Hepatocyte (in vitro differentiated cells): Measurements from ENCODE around the gene CENPL. TPM values are rescaled to one million over a fixed set of nuclear protein-coding genes. Genes with fewer than 3 reads are reported as not detected.

Experiments used
- DNase-seq: peaks from one replicate; pipeline ENCODE4 v3.0.0-alpha.2; 2016; ENCODE audit warnings: low spot score
- H2AFZ ChIP-seq: fragments of 200-600 bp; sonication (generic); 2 replicates; pipeline ENCODE4 v1.6.0; 2016; ENCODE audit warnings: antibody characterized with exemption, mild to moderate bottlenecking
- H3K27ac ChIP-seq: fragments of 200-600 bp; sonication (generic); 2 replicates; pipeline ENCODE4 v1.5.1; 2016; ENCODE audit warnings: mild to moderate bottlenecking
- H3K27me3 ChIP-seq: fragments of 200-600 bp; sonication (generic); 2 replicates; pipeline ENCODE4 v1.6.1; 2016
- H3K36me3 ChIP-seq: fragments of 200-600 bp; sonication (generic); replicated peaks from 2 replicates; pipeline ENCODE4 v1.5.1; 2016; ENCODE audit warnings: low read depth; ENCODE audit not compliant: insufficient read depth
- H3K4me1 ChIP-seq: fragments of 200-600 bp; sonication (generic); 2 replicates; pipeline ENCODE4 v1.5.1; 2016; ENCODE audit warnings: mild to moderate bottlenecking, moderate library complexity; ENCODE audit not compliant: insufficient read depth
- H3K4me2 ChIP-seq: fragments of 200-600 bp; sonication (generic); 2 replicates; pipeline ENCODE4 v1.6.0; 2016
- H3K4me3 ChIP-seq: fragments of 200-600 bp; sonication (generic); 2 replicates; pipeline ENCODE4 v1.5.1; 2016; ENCODE audit warnings: mild to moderate bottlenecking
- H3K79me2 ChIP-seq: fragments of 200-600 bp; sonication (generic); 2 replicates; pipeline ENCODE4 v1.6.0; 2017; ENCODE audit warnings: mild to moderate bottlenecking
- H3K9me2 ChIP-seq: fragments of 200-600 bp; sonication (generic); replicated peaks from 2 replicates; pipeline ENCODE4 v1.6.0; 2017; ENCODE audit warnings: mild to moderate bottlenecking; ENCODE audit not compliant: insufficient read depth
- H3K9me3 ChIP-seq: fragments of 200-600 bp; sonication (generic); 2 replicates; pipeline ENCODE4 v1.5.1; 2016; ENCODE audit warnings: low read depth, mild to moderate bottlenecking
- H4K20me1 ChIP-seq: fragments of 200-600 bp; sonication (generic); 2 replicates; pipeline ENCODE4 v1.6.0; 2016; ENCODE audit warnings: mild to moderate bottlenecking; ENCODE audit not compliant: insufficient read depth, poor library complexity, severe bottlenecking
- CTCF ChIP-seq: fragments of 200-600 bp; sonication (generic); IDR thresholded peaks from 2 replicates; pipeline ENCODE4 v1.5.1; 2016; ENCODE audit warnings: antibody characterized with exemption, mild to moderate bottlenecking; ENCODE audit not compliant: poor library complexity
- EZH2 ChIP-seq: fragments of 200-600 bp; sonication (generic); IDR thresholded peaks from 2 replicates; pipeline ENCODE4 v1.6.1; 2016; ENCODE audit warnings: antibody characterized with exemption, mild to moderate bottlenecking, borderline replicate concordance
- EZH2phosphoT487 ChIP-seq: fragments of 200-600 bp; sonication (generic); IDR thresholded peaks from one replicate; pipeline ENCODE4 v1.6.1; 2018; ENCODE audit warnings: antibody characterized with exemption, mild to moderate bottlenecking, low read depth, moderate library complexity; ENCODE audit not compliant: unreplicated experiment, severe bottlenecking
- WGBS: methylation state at CpG from one replicate; pipeline ENCODE4 v1.1.6; 2016; ENCODE audit warnings: low lambda C conversion rate; ENCODE audit errors: missing lambda C conversion rate; 5-methylcytosine and 5-hydroxymethylcytosine counted together
- polyA plus RNA-seq: library from polyadenylated mRNA; unstranded; fragments of >200 nt; fragmentation: Nextera tagmentation; extraction: Ambion mirVana; gene quantifications from 2 replicates; pipeline ENCODE4 v1.2.1, GENCODE V29; 2016
- total RNA-seq: library from RNA; depleted of rRNA; stranded (reverse); fragments of >200 nt; gene quantifications from 2 replicates; pipeline ENCODE4 v1.2.3, GENCODE V29; 2014

CENPL gene
- total and polyA plus RNA-seq, 2 experiments from 2014 or later: 4.2 to 6.1 TPM

DNA sequence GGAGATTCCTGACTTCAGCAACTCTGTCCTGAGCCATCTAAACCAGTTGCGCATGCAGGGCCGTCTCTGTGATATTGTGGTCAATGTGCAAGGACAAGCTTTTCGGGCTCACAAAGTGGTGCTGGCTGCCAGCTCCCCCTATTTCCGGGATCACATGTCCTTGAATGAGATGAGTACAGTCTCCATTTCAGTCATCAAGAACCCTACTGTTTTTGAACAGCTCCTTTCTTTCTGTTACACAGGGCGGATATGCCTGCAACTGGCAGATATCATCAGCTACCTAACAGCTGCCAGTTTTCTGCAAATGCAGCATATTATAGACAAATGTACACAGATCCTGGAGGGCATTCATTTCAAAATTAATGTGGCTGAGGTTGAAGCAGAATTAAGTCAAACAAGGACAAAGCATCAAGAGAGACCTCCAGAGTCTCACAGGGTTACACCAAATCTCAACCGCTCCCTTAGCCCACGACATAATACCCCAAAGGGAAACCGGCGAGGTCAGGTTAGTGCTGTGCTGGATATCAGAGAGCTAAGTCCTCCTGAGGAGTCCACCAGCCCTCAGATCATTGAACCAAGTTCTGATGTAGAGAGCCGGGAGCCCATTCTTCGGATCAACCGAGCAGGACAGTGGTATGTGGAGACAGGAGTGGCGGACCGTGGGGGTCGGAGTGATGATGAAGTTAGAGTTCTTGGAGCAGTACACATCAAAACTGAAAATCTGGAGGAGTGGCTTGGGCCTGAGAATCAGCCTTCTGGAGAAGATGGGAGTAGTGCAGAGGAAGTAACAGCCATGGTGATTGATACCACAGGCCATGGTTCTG is 45.8 kb upstream of the CENPL start:
- DNase-seq: no peak
- H3K36me3 ChIP-seq: no peaks in the 10 kb centered on the region
- H3K27me3 ChIP-seq: no peaks in the 10 kb centered on the region
- no peak overlapping the region for H3K4me2 ChIP-seq
- no peaks in the 10 kb centered on the region for H3K9me3 ChIP-seq
- H3K79me2 ChIP-seq: peaks cover 27% of the 10 kb centered on the region
- peaks cover 16% of the 10 kb centered on the region for H4K20me1 ChIP-seq
- H3K27ac ChIP-seq: no peak overlapping the region
- H3K4me3 ChIP-seq: no peak overlapping the region
- TF ChIP-seq CTCF: no peak
- no peak for TF ChIP-seq EZH2phosphoT487
- no peak for TF ChIP-seq EZH2
- H2AFZ ChIP-seq: no peak overlapping the region
- WGBS: 95% methylated on average over 15 of the region's 15 CpGs
- H3K4me1 ChIP-seq: peaks cover 8% of the 10 kb centered on the region
- H3K9me2 ChIP-seq: no peaks in the 10 kb centered on the region

GRCh38 chr1:173869021-173869359 is 44.3 kb upstream of the CENPL start:
- no peaks in the 10 kb centered on the region for H3K9me2 ChIP-seq
- H3K4me1 ChIP-seq: peaks cover 12% of the 10 kb centered on the region
- H4K20me1 ChIP-seq: peaks cover 26% of the 10 kb centered on the region
- no peaks in the 10 kb centered on the region for H3K27me3 ChIP-seq
- H3K4me3 ChIP-seq: peak overlapping the region; percentile 37
- H3K9me3 ChIP-seq: no peaks in the 10 kb centered on the region
- peak overlapping the region; percentile 84 for H2AFZ ChIP-seq
- WGBS: 3% methylated on average over 5 of the region's 5 CpGs
- H3K4me2 ChIP-seq: peak overlapping the region; percentile 79
- no peak for DNase-seq
- peak overlapping the region; percentile 97 for H3K27ac ChIP-seq
- H3K79me2 ChIP-seq: peaks cover 33% of the 10 kb centered on the region
- H3K36me3 ChIP-seq: peaks cover 5% of the 10 kb centered on the region
- TF ChIP-seq CTCF: no peak
- TF ChIP-seq EZH2phosphoT487: no peak
- TF ChIP-seq EZH2: no peak

GRCh38 chr1:173868266-173869020 is 43.8 kb upstream of the CENPL start, which contains the start of gene ZBTB37:
TSS of gene ZBTB37 (plus strand) at chr1:173868380. CDS start at chr1:173870226, 1,846 bp downstream.
- under 1% methylated on average over 29 of the region's 53 CpGs for WGBS
- peak within 1 kb of the TSS; percentile 43 for H3K4me3 ChIP-seq
- peaks cover 5% of the 10 kb centered on the region for H3K36me3 ChIP-seq
- H2AFZ ChIP-seq: peak within 1 kb of the TSS; percentile 84
- H3K4me1 ChIP-seq: peaks cover 12% of the 10 kb centered on the region
- DNase-seq: peak; percentile 96
- peaks cover 26% of the 10 kb centered on the region for H4K20me1 ChIP-seq
- H3K27me3 ChIP-seq: no peaks in the 10 kb centered on the region
- no peaks in the 10 kb centered on the region for H3K9me2 ChIP-seq
- peaks cover 33% of the 10 kb centered on the region for H3K79me2 ChIP-seq
- no peaks in the 10 kb centered on the region for H3K9me3 ChIP-seq
- TF ChIP-seq CTCF (no peak), EZH2phosphoT487 (no peak), EZH2 (no peak)
- peak within 1 kb of the TSS; percentile 88 for H3K4me2 ChIP-seq
- peak within 1 kb of the TSS; percentile 97 for H3K27ac ChIP-seq
